GM23338 (cell line): ENCODE results near the gene ZNF211. TPM values are rescaled to one million over a fixed set of nuclear protein-coding genes. Genes with fewer than 3 reads are reported as not detected.

Source experiments
- ATAC-seq: fragments of 200-7000 bp; cut with Tn5 transposase; 3 replicates; pipeline ENCODE4 v1.9.1; 2020
- DNase-seq: peaks from one replicate; pipeline ENCODE4 v3.0.0-alpha.2; 2015; ENCODE audit warnings: low spot score
- H2AFZ ChIP-seq: fragments of 200-600 bp; sonication (generic); 2 replicates; pipeline ENCODE4 v1.8.0; 2016; ENCODE audit warnings: antibody characterized with exemption, mild to moderate bottlenecking, moderate library complexity
- H3F3A ChIP-seq: fragments of 200-600 bp; sonication (generic); replicated peaks from 2 replicates; pipeline ENCODE4 v1.8.0; 2017; ENCODE audit warnings: antibody characterized with exemption, mixed run types, low read depth
- H3K27ac ChIP-seq: fragments of 200-600 bp; sonication (generic); 2 replicates; pipeline ENCODE4 v1.6.1; 2016; ENCODE audit warnings: low read depth
- H3K27me3 ChIP-seq: fragments of 200-600 bp; sonication (generic); 2 replicates; pipeline ENCODE4 v1.8.0; 2016; ENCODE audit warnings: mild to moderate bottlenecking, mixed run types, moderate library complexity; ENCODE audit not compliant: insufficient read depth
- H3K36me3 ChIP-seq: fragments of 200-600 bp; sonication (generic); 2 replicates; pipeline ENCODE4 v1.8.0; 2016; ENCODE audit warnings: mild to moderate bottlenecking; ENCODE audit not compliant: insufficient read depth
- H3K4me1 ChIP-seq: fragments of 200-600 bp; sonication (generic); 2 replicates; pipeline ENCODE4 v1.8.0; 2016; ENCODE audit warnings: mild to moderate bottlenecking, moderate library complexity; ENCODE audit not compliant: insufficient read depth
- H3K4me2 ChIP-seq: fragments of 200-600 bp; sonication (generic); 2 replicates; pipeline ENCODE4 v1.7.1; 2017; ENCODE audit warnings: mixed run types
- H3K4me3 ChIP-seq: fragments of 200-600 bp; sonication (generic); 2 replicates; pipeline ENCODE4 v1.6.1; 2016; ENCODE audit warnings: mixed run types
- H3K79me2 ChIP-seq: fragments of 200-600 bp; sonication (generic); replicated peaks from 2 replicates; pipeline ENCODE4 v1.8.0; 2017; ENCODE audit warnings: mild to moderate bottlenecking; ENCODE audit not compliant: insufficient read depth
- H3K9me2 ChIP-seq: fragments of 200-600 bp; sonication (generic); 2 replicates; pipeline ENCODE4 v1.8.0; 2017; ENCODE audit not compliant: insufficient read depth
- H4K20me1 ChIP-seq: fragments of 200-600 bp; sonication (generic); replicated peaks from 2 replicates; pipeline ENCODE4 v1.8.0; 2017; ENCODE audit warnings: mild to moderate bottlenecking; ENCODE audit not compliant: insufficient read depth
- H3K27ac Mint-ChIP-seq: 2 replicates; pipeline ENCODE4 v1.8.0; 2020; ENCODE audit warnings: inconsistent platforms, mild to moderate bottlenecking, moderate library complexity, mixed read lengths
- H3K27me3 Mint-ChIP-seq: 3 replicates; pipeline ENCODE4 v1.8.0; 2022; ENCODE audit warnings: low read depth, mild to moderate bottlenecking, moderate library complexity, mixed read lengths, inconsistent platforms; ENCODE audit not compliant: insufficient read depth, poor library complexity
- H3K36me3 Mint-ChIP-seq: 3 replicates; pipeline ENCODE4 v1.8.0; 2021; ENCODE audit warnings: low read depth, mild to moderate bottlenecking, inconsistent platforms, moderate library complexity, mixed read lengths
- H3K4me1 Mint-ChIP-seq: 3 replicates; pipeline ENCODE4 v1.8.0; 2020; ENCODE audit warnings: mild to moderate bottlenecking, inconsistent platforms, mixed read lengths
- H3K4me3 Mint-ChIP-seq: 3 replicates; pipeline ENCODE4 v1.8.0; 2021; ENCODE audit warnings: moderate library complexity, mild to moderate bottlenecking, inconsistent platforms, mixed read lengths
- H3K9me3 Mint-ChIP-seq: 3 replicates; pipeline ENCODE4 v1.8.0; 2020; ENCODE audit warnings: moderate library complexity, mild to moderate bottlenecking, inconsistent platforms, mixed read lengths
- CREB1 ChIP-seq: fragments of 250-450 bp; sonication (Bioruptor Pico); IDR thresholded peaks from 2 replicates; pipeline ENCODE4 v1.5.0; 2020; ENCODE audit warnings: low read depth, mild to moderate bottlenecking, moderate library complexity
- EZH2 ChIP-seq: fragments of 200-600 bp; sonication (generic); IDR thresholded peaks from one replicate; pipeline ENCODE4 v1.8.0; 2017; ENCODE audit warnings: antibody characterized with exemption, mild to moderate bottlenecking, low read depth; ENCODE audit not compliant: unreplicated experiment
- EZH2phosphoT487 ChIP-seq: fragments of 200-600 bp; sonication (generic); IDR thresholded peaks from one replicate; pipeline ENCODE4 v1.8.1; 2018; ENCODE audit warnings: antibody characterized with exemption; ENCODE audit not compliant: unreplicated experiment
- JUNB ChIP-seq: IDR thresholded peaks from one replicate; pipeline ENCODE4 v1.6.1; 2016; ENCODE audit warnings: antibody characterized with exemption; ENCODE audit not compliant: unreplicated experiment
- NANOG ChIP-seq: IDR thresholded peaks from 2 replicates; pipeline ENCODE4 v1.6.1; 2016; ENCODE audit warnings: antibody characterized with exemption, borderline replicate concordance
- POLR2AphosphoS5 ChIP-seq: IDR thresholded peaks from 2 replicates; pipeline ENCODE4 v1.6.1; 2016; ENCODE audit warnings: antibody characterized with exemption, low read depth
- ZNF114 ChIP-seq: fragments of 250-450 bp; sonication (Bioruptor Pico); IDR thresholded peaks from 2 replicates; pipeline ENCODE4 v1.5.0; 2020; ENCODE audit warnings: mild to moderate bottlenecking, moderate library complexity
- ZNF331 ChIP-seq: fragments of 250-450 bp; sonication (Bioruptor Pico); IDR thresholded peaks from 2 replicates; pipeline ENCODE4 v1.5.0; 2020; ENCODE audit warnings: low read depth, mild to moderate bottlenecking, moderate library complexity
- polyA plus RNA-seq: library from polyadenylated mRNA; unstranded; fragments of >200 nt; fragmentation: Nextera tagmentation; extraction: Ambion mirVana; gene quantifications from 2 replicates; pipeline ENCODE4 v1.2.1, GENCODE V29; 2016
- total RNA-seq: library from RNA; depleted of rRNA; stranded (reverse); fragments of >200 nt; shearing (Covaris generic); gene quantifications from 2 replicates; pipeline ENCODE4 v1.2.3, GENCODE V29; 2014
- TF ChIP-seq, protein P1 (sequence below): IDR thresholded peaks from one replicate; pipeline ENCODE4 v1.6.1; 2018; ENCODE audit warnings: antibody characterized with exemption; ENCODE audit not compliant: unreplicated experiment
- TF ChIP-seq, protein P2 (sequence below): IDR thresholded peaks from 2 replicates; pipeline ENCODE4 v1.6.1; 2016; ENCODE audit warnings: antibody characterized with exemption
- TF ChIP-seq, protein P3 (sequence below), 2 experiments: fragments of 200-600 bp in 1 of 2; sonication (generic) in 1 of 2; conservative IDR thresholded peaks; 2 replicates each; pipeline versions ENCODE4 v1.5.1 to v1.6.1; 2016 to 2017; ENCODE audit warnings: antibody characterized with exemption in 2 of 2, low read depth in 2 of 2, mild to moderate bottlenecking in 2 of 2, moderate library complexity in 1 of 2

The ZNF211 gene
- total and polyA plus RNA-seq, 2 experiments from 2014 or later = 9.7 to 13.8 TPM

GRCh38 chr19:57587529-57587928, 45.4 kb upstream of the ZNF211 start (continued):
- TF ChIP-seq, protein P1, sequence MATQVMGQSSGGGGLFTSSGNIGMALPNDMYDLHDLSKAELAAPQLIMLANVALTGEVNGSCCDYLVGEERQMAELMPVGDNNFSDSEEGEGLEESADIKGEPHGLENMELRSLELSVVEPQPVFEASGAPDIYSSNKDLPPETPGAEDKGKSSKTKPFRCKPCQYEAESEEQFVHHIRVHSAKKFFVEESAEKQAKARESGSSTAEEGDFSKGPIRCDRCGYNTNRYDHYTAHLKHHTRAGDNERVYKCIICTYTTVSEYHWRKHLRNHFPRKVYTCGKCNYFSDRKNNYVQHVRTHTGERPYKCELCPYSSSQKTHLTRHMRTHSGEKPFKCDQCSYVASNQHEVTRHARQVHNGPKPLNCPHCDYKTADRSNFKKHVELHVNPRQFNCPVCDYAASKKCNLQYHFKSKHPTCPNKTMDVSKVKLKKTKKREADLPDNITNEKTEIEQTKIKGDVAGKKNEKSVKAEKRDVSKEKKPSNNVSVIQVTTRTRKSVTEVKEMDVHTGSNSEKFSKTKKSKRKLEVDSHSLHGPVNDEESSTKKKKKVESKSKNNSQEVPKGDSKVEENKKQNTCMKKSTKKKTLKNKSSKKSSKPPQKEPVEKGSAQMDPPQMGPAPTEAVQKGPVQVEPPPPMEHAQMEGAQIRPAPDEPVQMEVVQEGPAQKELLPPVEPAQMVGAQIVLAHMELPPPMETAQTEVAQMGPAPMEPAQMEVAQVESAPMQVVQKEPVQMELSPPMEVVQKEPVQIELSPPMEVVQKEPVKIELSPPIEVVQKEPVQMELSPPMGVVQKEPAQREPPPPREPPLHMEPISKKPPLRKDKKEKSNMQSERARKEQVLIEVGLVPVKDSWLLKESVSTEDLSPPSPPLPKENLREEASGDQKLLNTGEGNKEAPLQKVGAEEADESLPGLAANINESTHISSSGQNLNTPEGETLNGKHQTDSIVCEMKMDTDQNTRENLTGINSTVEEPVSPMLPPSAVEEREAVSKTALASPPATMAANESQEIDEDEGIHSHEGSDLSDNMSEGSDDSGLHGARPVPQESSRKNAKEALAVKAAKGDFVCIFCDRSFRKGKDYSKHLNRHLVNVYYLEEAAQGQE = no peak

DNA sequence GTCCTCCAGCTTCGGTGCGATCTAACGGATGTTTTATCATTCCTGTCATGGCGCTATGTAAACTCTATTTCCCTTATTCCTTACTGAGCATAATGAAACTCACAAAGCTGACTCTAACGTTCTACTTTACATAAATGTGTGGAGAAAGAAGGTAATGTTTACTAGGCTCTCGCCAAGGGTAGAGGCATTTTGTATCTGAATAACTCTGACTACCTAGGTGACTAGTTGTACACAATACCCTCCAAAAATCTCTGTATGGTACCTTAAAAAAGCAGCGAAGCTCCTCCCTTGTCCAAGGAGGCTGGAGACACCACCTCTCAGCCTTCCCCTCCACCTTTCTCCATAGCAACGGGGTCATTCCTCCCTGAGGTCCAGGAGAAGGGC, 33.6 kb upstream of the ZNF211 start:
- H3K4me3 Mint-ChIP-seq = peak overlapping the region; percentile 82
- TF ChIP-seq EZH2phosphoT487 (no peak), ZNF331 (CRISPR knock-in tag) (no peak), JUNB (no peak), ZNF114 (CRISPR knock-in tag) (no peak), EZH2 (no peak), NANOG (no peak), POLR2AphosphoS5 (no peak), CREB1 (no peak)
- TF ChIP-seq, protein P2, sequence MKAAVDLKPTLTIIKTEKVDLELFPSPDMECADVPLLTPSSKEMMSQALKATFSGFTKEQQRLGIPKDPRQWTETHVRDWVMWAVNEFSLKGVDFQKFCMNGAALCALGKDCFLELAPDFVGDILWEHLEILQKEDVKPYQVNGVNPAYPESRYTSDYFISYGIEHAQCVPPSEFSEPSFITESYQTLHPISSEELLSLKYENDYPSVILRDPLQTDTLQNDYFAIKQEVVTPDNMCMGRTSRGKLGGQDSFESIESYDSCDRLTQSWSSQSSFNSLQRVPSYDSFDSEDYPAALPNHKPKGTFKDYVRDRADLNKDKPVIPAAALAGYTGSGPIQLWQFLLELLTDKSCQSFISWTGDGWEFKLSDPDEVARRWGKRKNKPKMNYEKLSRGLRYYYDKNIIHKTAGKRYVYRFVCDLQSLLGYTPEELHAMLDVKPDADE = no peak
- TF ChIP-seq, protein P3, sequence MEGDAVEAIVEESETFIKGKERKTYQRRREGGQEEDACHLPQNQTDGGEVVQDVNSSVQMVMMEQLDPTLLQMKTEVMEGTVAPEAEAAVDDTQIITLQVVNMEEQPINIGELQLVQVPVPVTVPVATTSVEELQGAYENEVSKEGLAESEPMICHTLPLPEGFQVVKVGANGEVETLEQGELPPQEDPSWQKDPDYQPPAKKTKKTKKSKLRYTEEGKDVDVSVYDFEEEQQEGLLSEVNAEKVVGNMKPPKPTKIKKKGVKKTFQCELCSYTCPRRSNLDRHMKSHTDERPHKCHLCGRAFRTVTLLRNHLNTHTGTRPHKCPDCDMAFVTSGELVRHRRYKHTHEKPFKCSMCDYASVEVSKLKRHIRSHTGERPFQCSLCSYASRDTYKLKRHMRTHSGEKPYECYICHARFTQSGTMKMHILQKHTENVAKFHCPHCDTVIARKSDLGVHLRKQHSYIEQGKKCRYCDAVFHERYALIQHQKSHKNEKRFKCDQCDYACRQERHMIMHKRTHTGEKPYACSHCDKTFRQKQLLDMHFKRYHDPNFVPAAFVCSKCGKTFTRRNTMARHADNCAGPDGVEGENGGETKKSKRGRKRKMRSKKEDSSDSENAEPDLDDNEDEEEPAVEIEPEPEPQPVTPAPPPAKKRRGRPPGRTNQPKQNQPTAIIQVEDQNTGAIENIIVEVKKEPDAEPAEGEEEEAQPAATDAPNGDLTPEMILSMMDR (conservative IDR thresholded peaks at IDR 0.05; ENCODE audit: low read depth in 2 of 2) = no peak
- TF ChIP-seq, protein P1 = no peak

More for the DNA sequence above, 33.6 kb upstream of the ZNF211 start:
- H2AFZ ChIP-seq = peak overlapping the region; percentile 97
- no peaks in the 10 kb centered on the region for H3K27me3 ChIP-seq
- Mint-ChIP-seq H3K4me1 (peaks cover 3% of the 10 kb centered on the region; the same call in 2 of the 3 replicates), H3K27me3 (peaks cover 5% of the 10 kb centered on the region), H3K9me3 (peaks cover 3% of the 10 kb centered on the region; the same call in 2 of the 3 replicates), H3K36me3 (peaks cover 27% of the 10 kb centered on the region), H3K27ac (no peak overlapping the region)
- 0 out of 2 replicates have a peak, but pooled peaks cover 6% of the 10 kb centered on the region for H3K9me2 ChIP-seq
- no peaks in the 10 kb centered on the region for H3K36me3 ChIP-seq
- H3K4me3 ChIP-seq = peak overlapping the region; percentile 96
- DNase-seq (no peak), ATAC-seq (no peak)
- no peaks in the 10 kb centered on the region for H3F3A ChIP-seq
- H3K79me2 ChIP-seq = peaks cover 16% of the 10 kb centered on the region; the same call in 1 of the 2 replicates
- no peaks in the 10 kb centered on the region for H3K4me1 ChIP-seq
- no peak overlapping the region for H3K27ac ChIP-seq
- no peaks in the 10 kb centered on the region for H4K20me1 ChIP-seq
- peak overlapping the region; percentile 70 for H3K4me2 ChIP-seq
